HCT116 (cell line): ENCODE measurements around the gene CDR2. TPM values are rescaled to one million over a fixed set of nuclear protein-coding genes. Genes with fewer than 3 reads are reported as not detected.

Experiments
- ATAC-seq: fragments of 200-7000 bp; cut with Tn5 transposase; 2 replicates; pipeline ENCODE4 v1.9.1; 2020; ENCODE audit warnings: mild to moderate bottlenecking, moderate library complexity
- BruUV-seq: library from RNA; stranded (reverse); fragments of 400-500 nt; replicated peaks from 2 replicates; lab custom pipeline; 2021; lab: Mats Ljungman, UMichigan
- CTCF ChIA-PET: fragments of 300-600 bp; sonication (Branson Sonifier 250); formaldehyde crosslinking; loops from one replicate; lab custom pipeline; 2021; ENCODE audit warnings: antibody characterized with exemption; lab: Charles Lee
- POLR2A ChIA-PET: fragments of 300-600, 350-600 bp; sonication (Branson Sonifier 250); formaldehyde crosslinking; loops from one replicate; lab custom pipeline; 2021; ENCODE audit warnings: antibody characterized with exemption; lab: Charles Lee
- RAD21 ChIA-PET, 2 experiments: fragments of 300-600 bp; sonication (Branson Sonifier 250); formaldehyde crosslinking; loops; one replicate each; lab custom pipeline; 2023; ENCODE audit warnings: low total read pairs in 2 of 2; ENCODE audit not compliant: uncharacterized antibody in 2 of 2, unreplicated experiment in 2 of 2, low non-redundant PET in 1 of 2; lab: Charles Lee
- DNase-seq: peaks from one replicate; pipeline ENCODE4 v3.0.0-alpha.2; 2010; ENCODE audit warnings: low read depth, low spot score
- H2AFZ ChIP-seq: fragments of 200-600 bp; shearing (Covaris generic), sonication (generic); 2 replicates; pipeline ENCODE4 v1.6.1; 2017; ENCODE audit warnings: low read depth, mixed run types, mixed read lengths, antibody characterized with exemption, low read length; ENCODE audit not compliant: poor library complexity, severe bottlenecking
- H3K27ac ChIP-seq: 2 replicates; pipeline ENCODE4 v1.5.1; 2012; ENCODE audit warnings: low read depth, low read length
- H3K27me3 ChIP-seq: fragments of 200-600 bp; sonication (generic); 2 replicates; pipeline ENCODE4 v1.6.1; 2016; ENCODE audit warnings: mixed run types, low read length, mixed read lengths; ENCODE audit not compliant: insufficient read depth
- H3K36me3 ChIP-seq, 2 experiments: fragments of 200-500 bp in 1 of 2; fragments of 200-600 bp in 1 of 2; sonication (Bioruptor generic) in 1 of 2; sonication (generic) in 1 of 2; 2 replicates each; pipeline versions ENCODE4 v1.5.1 to v1.6.1; 2014 to 2016; ENCODE audit warnings: low read length in 2 of 2, inconsistent platforms in 1 of 2, mixed read lengths in 1 of 2, mixed run types in 1 of 2; ENCODE audit not compliant: insufficient read depth in 2 of 2, control insufficient read depth in 1 of 2
- H3K4me1 ChIP-seq, 2 experiments: fragments of 200-600 bp in 1 of 2; sonication (generic) in 1 of 2; 2 replicates each; pipeline versions ENCODE4 v1.5.1 to v1.6.1; 2012 to 2017; ENCODE audit warnings: low read length in 2 of 2, inconsistent platforms in 1 of 2, mild to moderate bottlenecking in 1 of 2, mixed read lengths in 1 of 2, mixed run types in 1 of 2, moderate library complexity in 1 of 2; ENCODE audit not compliant: insufficient read depth in 2 of 2, control insufficient read depth in 1 of 2
- H3K4me2 ChIP-seq: fragments of 200-600 bp; sonication (generic); 2 replicates; pipeline ENCODE4 v1.6.1; 2017; ENCODE audit warnings: mixed run types, low read length, mixed read lengths
- H3K4me3 ChIP-seq, 2 experiments: fragments of 200-600 bp in 1 of 2; sonication (generic) in 1 of 2; replicated peaks in 1 of 2; 2 replicates each; pipeline ENCODE4 v1.5.1; 2011 to 2016; ENCODE audit warnings: low read length in 2 of 2, control low read depth in 1 of 2, low read depth in 1 of 2, mild to moderate bottlenecking in 1 of 2, mixed read lengths in 1 of 2, mixed run types in 1 of 2
- H3K79me2 ChIP-seq: fragments of 200-600 bp; sonication (generic); 2 replicates; pipeline ENCODE4 v1.6.1; 2017; ENCODE audit warnings: mild to moderate bottlenecking, mixed run types, low read length, moderate library complexity, mixed read lengths; ENCODE audit not compliant: insufficient read depth
- H3K9ac ChIP-seq: fragments of 200-600 bp; sonication (generic); 2 replicates; pipeline ENCODE4 v1.6.1; 2016; ENCODE audit warnings: low read length, mixed read lengths
- H3K9me2 ChIP-seq: fragments of 200-600 bp; sonication (generic), shearing (Covaris generic); 2 replicates; pipeline ENCODE4 v1.6.1; 2017; ENCODE audit warnings: mixed run types, mild to moderate bottlenecking, moderate library complexity; ENCODE audit not compliant: insufficient read depth
- H3K9me3 ChIP-seq, 2 experiments: fragments of 200-500 bp in 1 of 2; fragments of 200-600 bp in 1 of 2; sonication (Bioruptor generic) in 1 of 2; sonication (generic) in 1 of 2; 2 replicates each; pipeline ENCODE4 v1.6.1; 2014 to 2017; ENCODE audit warnings: low read length in 2 of 2, mixed read lengths in 2 of 2, inconsistent platforms in 1 of 2, low read depth in 1 of 2, mild to moderate bottlenecking in 1 of 2, mixed run types in 1 of 2, moderate library complexity in 1 of 2; ENCODE audit not compliant: control insufficient read depth in 1 of 2, insufficient read depth in 1 of 2
- H4K20me1 ChIP-seq: fragments of 200-600 bp; sonication (generic), shearing (Covaris generic); 2 replicates; pipeline ENCODE4 v1.6.1; 2017; ENCODE audit warnings: mixed run types, mild to moderate bottlenecking, moderate library complexity; ENCODE audit not compliant: insufficient read depth
- CBX3 ChIP-seq: IDR thresholded peaks from 2 replicates; pipeline ENCODE4 v1.6.1; 2012; ENCODE audit warnings: low read depth
- CEBPB ChIP-seq: IDR thresholded peaks from 2 replicates; pipeline ENCODE4 v1.6.1; 2012; ENCODE audit warnings: low read depth
- EGR1 ChIP-seq: IDR thresholded peaks from 2 replicates; pipeline ENCODE4 v1.6.1; 2012; ENCODE audit warnings: low read depth
- ELF1 ChIP-seq: IDR thresholded peaks from 2 replicates; pipeline ENCODE4 v1.6.1; 2012; ENCODE audit warnings: low read depth, borderline replicate concordance
- EZH2 ChIP-seq: fragments of 200-600 bp; sonication (generic); IDR thresholded peaks from 2 replicates; pipeline ENCODE4 v1.6.1; 2017; ENCODE audit warnings: antibody characterized with exemption, mixed run types
- EZH2phosphoT487 ChIP-seq: fragments of 200-600 bp; IDR thresholded peaks from 2 replicates; pipeline ENCODE4 v1.6.1; 2018; ENCODE audit warnings: antibody characterized with exemption, borderline replicate concordance
- FOSL1 ChIP-seq: IDR thresholded peaks from 2 replicates; pipeline ENCODE4 v1.6.1; 2012; ENCODE audit warnings: low read depth
- JUND ChIP-seq: IDR thresholded peaks from 2 replicates; pipeline ENCODE4 v1.6.1; 2012
- POLR2AphosphoS5 ChIP-seq: IDR thresholded peaks from 2 replicates; pipeline ENCODE4 v1.6.1; 2011; ENCODE audit warnings: mild to moderate bottlenecking, low read depth, low read length, moderate library complexity
- RAD21 ChIP-seq: IDR thresholded peaks from 2 replicates; pipeline ENCODE4 v1.6.1; 2012; ENCODE audit warnings: low read depth, mild to moderate bottlenecking
- REST ChIP-seq: IDR thresholded peaks from 2 replicates; pipeline ENCODE4 v1.6.1; 2012; ENCODE audit warnings: low read depth
- SIN3A ChIP-seq: IDR thresholded peaks from 2 replicates; pipeline ENCODE4 v1.6.1; 2012; ENCODE audit warnings: low read depth
- SRF ChIP-seq: IDR thresholded peaks from 2 replicates; pipeline ENCODE4 v1.6.1; 2012; ENCODE audit warnings: low read depth
- YY1 ChIP-seq: IDR thresholded peaks from 2 replicates; pipeline ENCODE4 v1.6.1; 2011; ENCODE audit warnings: low read length, low read depth, moderate library complexity, mild to moderate bottlenecking; ENCODE audit not compliant: insufficient replicate concordance; ENCODE audit errors: extremely low read depth
- ZNF274 ChIP-seq: fragments of 200-500 bp; sonication (Bioruptor generic); IDR thresholded peaks from 2 replicates; pipeline ENCODE4 v1.6.1; 2014; ENCODE audit warnings: mild to moderate bottlenecking, low read depth, low read length, inconsistent platforms
- intact Hi-C: fragments of 100-400 bp; cut with micrococcal nuclease; formaldehyde crosslinking; loops from 2 replicates; pipeline ENCODE4 v1.10.0; 2022
- total RNA-seq: library from RNA; stranded (reverse); gene quantifications from one replicate; pipeline ENCODE4 v1.2.1, GENCODE V29; 2021; ENCODE audit not compliant: unreplicated experiment
- TF ChIP-seq, protein P1 (sequence below): IDR thresholded peaks from 2 replicates; pipeline ENCODE4 v1.6.1; 2012
- TF ChIP-seq, protein P2 (sequence below), 3 experiments: fragments of 200-600 bp in 1 of 3; sonication (generic) in 1 of 3; IDR thresholded peaks in 2 of 3; conservative IDR thresholded peaks in 1 of 3; 2 replicates each; pipeline ENCODE4 v1.5.1; 2012 to 2017; ENCODE audit warnings: low read depth in 2 of 3, low read length in 2 of 3, antibody characterized with exemption in 1 of 3, borderline replicate concordance in 1 of 3, control low read depth in 1 of 3, mild to moderate bottlenecking in 1 of 3, mixed read lengths in 1 of 3, mixed run types in 1 of 3, moderate library complexity in 1 of 3; ENCODE audit not compliant: insufficient read depth in 1 of 3
- TF ChIP-seq, protein P3 (sequence below): IDR thresholded peaks from 2 replicates; pipeline ENCODE4 v1.6.1; 2011; ENCODE audit warnings: mild to moderate bottlenecking, low read length, moderate library complexity; ENCODE audit not compliant: insufficient replicate concordance; ENCODE audit errors: extremely low read depth

Gene CDR2
- total RNA-seq, 1 experiment from 2014 or later, result 27.3 TPM

GRCh38 chr16:22312897-22313781 is 61.3 kb downstream of the CDR2 start:
- Histone ChIP-seq H3K9me3 (no peaks in the 10 kb centered on the region), H3K4me1 (no peaks in the 10 kb centered on the region), H3K4me2 (no peak overlapping the region), H3K79me2 (no peaks in the 10 kb centered on the region), H3K36me3 (peaks cover 28 to 48% of the 10 kb centered on the region in 2 experiments), H2AFZ (no peak overlapping the region), H3K27ac (no peak overlapping the region), H4K20me1 (no peaks in the 10 kb centered on the region), H3K9me2 (no peaks in the 10 kb centered on the region), H3K27me3 (no peaks in the 10 kb centered on the region), H3K4me3 (no peak overlapping the region), H3K9ac (no peak overlapping the region)
- ATAC-seq (no peak), DNase-seq (no peak)
- intact Hi-C loops, result no loop called here
- POLR2A ChIA-PET, result no interaction called here
- CTCF ChIA-PET, result no interaction called here
- no peak for TF ChIP-seq CBX3
- TF ChIP-seq EZH2phosphoT487, result no peak
- no peak for TF ChIP-seq YY1
- TF ChIP-seq, protein P1, sequence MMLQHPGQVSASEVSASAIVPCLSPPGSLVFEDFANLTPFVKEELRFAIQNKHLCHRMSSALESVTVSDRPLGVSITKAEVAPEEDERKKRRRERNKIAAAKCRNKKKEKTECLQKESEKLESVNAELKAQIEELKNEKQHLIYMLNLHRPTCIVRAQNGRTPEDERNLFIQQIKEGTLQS, result no peak
- TF ChIP-seq, protein P2, sequence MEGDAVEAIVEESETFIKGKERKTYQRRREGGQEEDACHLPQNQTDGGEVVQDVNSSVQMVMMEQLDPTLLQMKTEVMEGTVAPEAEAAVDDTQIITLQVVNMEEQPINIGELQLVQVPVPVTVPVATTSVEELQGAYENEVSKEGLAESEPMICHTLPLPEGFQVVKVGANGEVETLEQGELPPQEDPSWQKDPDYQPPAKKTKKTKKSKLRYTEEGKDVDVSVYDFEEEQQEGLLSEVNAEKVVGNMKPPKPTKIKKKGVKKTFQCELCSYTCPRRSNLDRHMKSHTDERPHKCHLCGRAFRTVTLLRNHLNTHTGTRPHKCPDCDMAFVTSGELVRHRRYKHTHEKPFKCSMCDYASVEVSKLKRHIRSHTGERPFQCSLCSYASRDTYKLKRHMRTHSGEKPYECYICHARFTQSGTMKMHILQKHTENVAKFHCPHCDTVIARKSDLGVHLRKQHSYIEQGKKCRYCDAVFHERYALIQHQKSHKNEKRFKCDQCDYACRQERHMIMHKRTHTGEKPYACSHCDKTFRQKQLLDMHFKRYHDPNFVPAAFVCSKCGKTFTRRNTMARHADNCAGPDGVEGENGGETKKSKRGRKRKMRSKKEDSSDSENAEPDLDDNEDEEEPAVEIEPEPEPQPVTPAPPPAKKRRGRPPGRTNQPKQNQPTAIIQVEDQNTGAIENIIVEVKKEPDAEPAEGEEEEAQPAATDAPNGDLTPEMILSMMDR (IDR thresholded peaks at IDR 0.05 in 2 of 3, conservative IDR thresholded peaks at IDR 0.05 in 1 of 3; ENCODE audit: borderline replicate concordance in 1 of 3, insufficient read depth in 1 of 3, low read depth in 2 of 3, low read length in 2 of 3), result no peak
- TF ChIP-seq SRF, result no peak
- no peak for TF ChIP-seq JUND
- TF ChIP-seq REST, result no peak
- no peak for TF ChIP-seq FOSL1
- TF ChIP-seq SIN3A, result no peak
- no peak for TF ChIP-seq EZH2
- TF ChIP-seq CEBPB, result no peak
- no peak for TF ChIP-seq EGR1
- TF ChIP-seq POLR2AphosphoS5, result no peak
- TF ChIP-seq RAD21, result no peak
- TF ChIP-seq, protein P3, sequence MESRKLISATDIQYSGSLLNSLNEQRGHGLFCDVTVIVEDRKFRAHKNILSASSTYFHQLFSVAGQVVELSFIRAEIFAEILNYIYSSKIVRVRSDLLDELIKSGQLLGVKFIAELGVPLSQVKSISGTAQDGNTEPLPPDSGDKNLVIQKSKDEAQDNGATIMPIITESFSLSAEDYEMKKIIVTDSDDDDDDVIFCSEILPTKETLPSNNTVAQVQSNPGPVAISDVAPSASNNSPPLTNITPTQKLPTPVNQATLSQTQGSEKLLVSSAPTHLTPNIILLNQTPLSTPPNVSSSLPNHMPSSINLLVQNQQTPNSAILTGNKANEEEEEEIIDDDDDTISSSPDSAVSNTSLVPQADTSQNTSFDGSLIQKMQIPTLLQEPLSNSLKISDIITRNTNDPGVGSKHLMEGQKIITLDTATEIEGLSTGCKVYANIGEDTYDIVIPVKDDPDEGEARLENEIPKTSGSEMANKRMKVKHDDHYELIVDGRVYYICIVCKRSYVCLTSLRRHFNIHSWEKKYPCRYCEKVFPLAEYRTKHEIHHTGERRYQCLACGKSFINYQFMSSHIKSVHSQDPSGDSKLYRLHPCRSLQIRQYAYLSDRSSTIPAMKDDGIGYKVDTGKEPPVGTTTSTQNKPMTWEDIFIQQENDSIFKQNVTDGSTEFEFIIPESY, result no peak
- TF ChIP-seq ELF1, result no peak
- TF ChIP-seq ZNF274, result no peak
- RAD21 ChIA-PET, result no interaction called here
- no TSS peak for BruUV-seq
